Heart right ventricle (tissue), 16 donors: ENCODE results near the gene SH2D4B. TPM values are rescaled to one million over a fixed set of nuclear protein-coding genes. Genes with fewer than 3 reads are reported as not detected.

Source experiments
- ATAC-seq, 8 donors: fragments of 200-7000 bp; cut with Tn5 transposase; one replicate each; pipeline ENCODE4 v1.9.1; 2020; ENCODE audit warnings: mild to moderate bottlenecking in 8 of 8, moderate library complexity in 8 of 8, moderate number of reproducible peaks in 1 of 8
- DNase-seq, 2 donors: peaks; one replicate each; pipeline ENCODE4 v3.0.0-alpha.2; 2020
- H3K27ac ChIP-seq, 10 donors: fragments of 200-600 bp; sonication (generic) in 2 of 10; one replicate each; pipeline versions ENCODE4 v1.5.0 to v1.8.0; 2020 to 2022; ENCODE audit warnings: mild to moderate bottlenecking in 3 of 10
- H3K27me3 ChIP-seq, 7 donors: fragments of 200-600 bp; one replicate each; pipeline ENCODE4 v1.8.0; 2021 to 2022; ENCODE audit warnings: mild to moderate bottlenecking in 2 of 7
- H3K36me3 ChIP-seq, 9 donors: fragments of 200-600 bp; sonication (generic) in 1 of 9; one replicate each; pipeline versions ENCODE4 v1.5.0 to v1.8.0; 2020 to 2022; ENCODE audit warnings: mild to moderate bottlenecking in 2 of 9
- H3K4me1 ChIP-seq, 9 donors: fragments of 200-600 bp; sonication (generic) in 1 of 9; one replicate each; pipeline versions ENCODE4 v1.5.0 to v1.8.0; 2020 to 2022; ENCODE audit warnings: mild to moderate bottlenecking in 4 of 9
- H3K4me3 ChIP-seq, 10 donors: fragments of 200-600 bp; sonication (generic) in 2 of 10; one replicate each; pipeline versions ENCODE4 v1.5.0 to v1.8.0; 2020 to 2022; ENCODE audit warnings: mild to moderate bottlenecking in 7 of 10, moderate library complexity in 2 of 10
- H3K9me3 ChIP-seq, 11 donors: fragments of 200-600 bp in 10 of 11; sonication (generic) in 2 of 11; one replicate each; pipeline versions ENCODE4 v1.5.0 to v1.8.0; 2013 to 2022; ENCODE audit warnings: mild to moderate bottlenecking in 2 of 11, control low read depth in 1 of 11, moderate library complexity in 1 of 11
- CTCF ChIP-seq, 9 donors: fragments of 200-600 bp; sonication (generic) in 2 of 9; IDR thresholded peaks; one replicate each; pipeline versions ENCODE4 v1.5.0 to v1.8.0; 2021 to 2022; ENCODE audit warnings: antibody characterized with exemption in 9 of 9, mild to moderate bottlenecking in 5 of 9, moderate library complexity in 1 of 9
- WGBS, 2 donors: extraction: QIAGEN DNeasy Blood & Tissue Kit; methylation state at CpG; one replicate each; pipeline ENCODE4 v1.1.7; 2013; ENCODE audit warnings: inconsistent platforms in 1 of 2; 5-methylcytosine and 5-hydroxymethylcytosine counted together
- intact Hi-C, 10 donors: fragments of 100-400 bp; cut with DNase I; formaldehyde crosslinking; loops; one replicate each; pipeline versions ENCODE4 v1.11.1 to v1.14.2; 2022
- polyA plus RNA-seq, 2 donors: library from polyadenylated mRNA; stranded (reverse); fragments of 200-250 nt; gene quantifications; one replicate each; pipeline ENCODE4 v1.2.3, GENCODE V29; 2013
- total RNA-seq, 10 donors: library from RNA; stranded (reverse); fragmentation: NEBNext Ultra II Directional in 3 of 10; extraction: Animal tissue kit (Norgen Biotek cat#: 25700) in 3 of 10; gene quantifications; one replicate each; pipeline versions ENCODE4 v1.2.1 to v1.2.4, GENCODE V29; 2021 to 2023
- donor health status: Arrhythmogenic right ventricular cardiomyopathy.
- donor health status: ischemic (EF 13 %, LVEDD 7.1; RV severe dilation, severe dysfunction).
- donor health status: healthy with polysubstance abuse.
- donor health status: DM: no; HTN: yes; CAD: no.
- donor health status: DM: no; HTN: no; CAD: no.
- donor health status: ischemic (EF 25% LVEDD 6.9; RV normal size, moderate dysfunction).
- donor health status: ischemic (EF 25% LVEDD 5.7; RV mildly dilated, moderate dysfunction).
- donor health status: healthy.
- donor health status: DM: yes; HTN: yes; CAD: no.
- donor health status: Ischemic cardiomyopathy.
- donor health status: ischemic (EF 35%, LVEDD 5.7; RV mildly dilated, moderate dysfunction).
- donor health status: nonischemic (EF 11% LVEDD 7.7; RV severe dilation, severe dysfunction).
- donor health status: DM: yes; HTN: yes; CAD: no.
- donor health status: PGD.
- donor health status: ischemic (EF 29% LVEDD 5.4; RV normal size, mild dysfunction).
- donor health status: nonischemic (EF 23%, LVEDD 6.1; RV moderate dilation, normal function).

Gene SH2D4B
- total and polyA plus RNA-seq, 12 donors = not detected

GRCh38 chr10:80693565-80693964, 155.9 kb downstream of the SH2D4B start:
- no peak for TF ChIP-seq CTCF (IDR thresholded peaks at IDR 0.05)
- no peaks in the 10 kb centered on the region for H3K4me1 ChIP-seq
- no peak overlapping the region for H3K4me3 ChIP-seq
- no peak for DNase-seq
- H3K27ac ChIP-seq = no peak overlapping the region
- intact Hi-C loops = loop anchor here in 3 of 10 donors (10.0 kb wide), 2 partner anchors 231 to 249 kb away; no protein-coding TSS in a partner anchor
- no peaks in the 10 kb centered on the region for H3K36me3 ChIP-seq
- no peaks in the 10 kb centered on the region for H3K9me3 ChIP-seq
- H3K27me3 ChIP-seq = peaks cover 0 to 15% (median 6%) of the 10 kb centered on the region in 7 donors
- WGBS, 2 donors = 73 to 92% methylated on average over 3 of the region's 3 CpGs
- ATAC-seq = no peak

- intact Hi-C loops = loop anchor here in 6 of 10 donors (5.0 to 10.0 kb wide), 3 partner anchors 227 to 250 kb away; no protein-coding TSS in a partner anchor
- H3K27me3 ChIP-seq = peaks cover 0 to 18% (median 6%) of the 10 kb centered on the region in 7 donors
- no peak for TF ChIP-seq CTCF (IDR thresholded peaks at IDR 0.05)
- H3K27ac ChIP-seq = no peak overlapping the region
- H3K9me3 ChIP-seq = no peaks in the 10 kb centered on the region
- H3K4me1 ChIP-seq = peaks cover 0 to 6% (median 0%) of the 10 kb centered on the region in 9 donors
- WGBS, 2 donors = 84 to 85% methylated on average over 5 of the region's 5 CpGs
- H3K4me3 ChIP-seq = no peak overlapping the region
- DNase-seq = no peak
- ATAC-seq = no peak
- no peaks in the 10 kb centered on the region for H3K36me3 ChIP-seq
These were observed 157.2 kb downstream of the SH2D4B start for GRCh38 chr10:80694930-80695329.

Other genes with a start within 250 kb of the SH2D4B start
- gene MAT1A, start 248.2 kb upstream of the SH2D4B start, total RNA-seq = 1 to 10 TPM in 1 of 10 donors, under 1 TPM in 4, not detected in 5; 0.11 to 1.8 (median 0.26) TPM
- not detected for gene MAT1A, start 248.2 kb upstream of the SH2D4B start, polyA plus RNA-seq
- gene DYDC1, start 181.1 kb upstream of the SH2D4B start, total RNA-seq = not detected
- not detected for gene DYDC1, start 181.1 kb upstream of the SH2D4B start, polyA plus RNA-seq
- not detected for gene DYDC2, start 181.1 kb upstream of the SH2D4B start, total RNA-seq
- gene DYDC2, start 181.1 kb upstream of the SH2D4B start, polyA plus RNA-seq = not detected
- 100 to 1,000 TPM in 3 of 10 donors, 10 to 100 TPM in 7; 57.3 to 135 (median 84.3) TPM for gene PRXL2A, start 129.4 kb upstream of the SH2D4B start, total RNA-seq
- gene PRXL2A, start 129.4 kb upstream of the SH2D4B start, polyA plus RNA-seq = 10 to 100 TPM; 46.0 to 54.6 TPM
- gene TSPAN14, start 83.6 kb upstream of the SH2D4B start, total RNA-seq = 10 to 100 TPM; 21.7 to 57.2 (median 27.6) TPM
- 10 to 100 TPM; 16.9 to 35.0 TPM for gene TSPAN14, start 83.6 kb upstream of the SH2D4B start, polyA plus RNA-seq